ENCODE results near the gene NBEAL2. TPM values are rescaled to one million over a fixed set of nuclear protein-coding genes. Genes with fewer than 3 reads are reported as not detected.

The NBEAL2 gene
- total RNA-seq, 4 donors from 2014 or later = 17.4 to 113 (median 33.6) TPM

- no peak for DNase-seq (ENCODE audit: low spot score)
- ATAC-seq (ENCODE audit: low FRiP score) = peak; percentile 24
- TF ChIP-seq CTCF (IDR thresholded peaks at IDR 0.05) = no peak
Measured at GRCh38 chr3:46987743-46988401, 8.4 kb downstream of the NBEAL2 start.

- TF ChIP-seq CTCF (IDR thresholded peaks at IDR 0.05) = no peak
- ATAC-seq (ENCODE audit: low FRiP score) (no peak), DNase-seq (ENCODE audit: low spot score) (no peak)
Measured at GRCh38 chr3:46988616-46989015, 9.2 kb downstream of the NBEAL2 start.

GRCh38 chr3:46989146-46989810 lies 9.8 kb downstream of the NBEAL2 start:
- no peak for TF ChIP-seq CTCF (IDR thresholded peaks at IDR 0.05)
- DNase-seq (ENCODE audit: low spot score) (no peak), ATAC-seq (ENCODE audit: low FRiP score) (no peak)

GRCh38 chr3:46990573-46991374 lies 11.3 kb downstream of the NBEAL2 start:
- DNase-seq (ENCODE audit: low spot score) (peak; percentile 53), ATAC-seq (ENCODE audit: low FRiP score) (no peak)
- TF ChIP-seq CTCF (IDR thresholded peaks at IDR 0.05) = no peak

GRCh38 chr3:46991406-46992165 lies 12.1 kb downstream of the NBEAL2 start:
- ATAC-seq (ENCODE audit: low FRiP score) (no peak), DNase-seq (ENCODE audit: low spot score) (no peak)
- TF ChIP-seq CTCF (IDR thresholded peaks at IDR 0.05) = no peak

- ATAC-seq (ENCODE audit: low FRiP score) (no peak), DNase-seq (ENCODE audit: low spot score) (no peak)
- TF ChIP-seq CTCF (IDR thresholded peaks at IDR 0.05) = no peak
Measured at GRCh38 chr3:46992231-46992630, 12.8 kb downstream of the NBEAL2 start.

Measured in omental fat pad (tissue), 4 donors.